ENCODE results near the gene CNN3. TPM values are rescaled to one million over a fixed set of nuclear protein-coding genes. Genes with fewer than 3 reads are reported as not detected.
A peak's percentile ranks its signal among the peaks of the same experiment; 100 is the strongest.

The CNN3 gene
- polyA plus RNA-seq, 2 of the 4 experiments (the other 2 are of a cell fraction): 61.6 to 83.4 TPM

DNA sequence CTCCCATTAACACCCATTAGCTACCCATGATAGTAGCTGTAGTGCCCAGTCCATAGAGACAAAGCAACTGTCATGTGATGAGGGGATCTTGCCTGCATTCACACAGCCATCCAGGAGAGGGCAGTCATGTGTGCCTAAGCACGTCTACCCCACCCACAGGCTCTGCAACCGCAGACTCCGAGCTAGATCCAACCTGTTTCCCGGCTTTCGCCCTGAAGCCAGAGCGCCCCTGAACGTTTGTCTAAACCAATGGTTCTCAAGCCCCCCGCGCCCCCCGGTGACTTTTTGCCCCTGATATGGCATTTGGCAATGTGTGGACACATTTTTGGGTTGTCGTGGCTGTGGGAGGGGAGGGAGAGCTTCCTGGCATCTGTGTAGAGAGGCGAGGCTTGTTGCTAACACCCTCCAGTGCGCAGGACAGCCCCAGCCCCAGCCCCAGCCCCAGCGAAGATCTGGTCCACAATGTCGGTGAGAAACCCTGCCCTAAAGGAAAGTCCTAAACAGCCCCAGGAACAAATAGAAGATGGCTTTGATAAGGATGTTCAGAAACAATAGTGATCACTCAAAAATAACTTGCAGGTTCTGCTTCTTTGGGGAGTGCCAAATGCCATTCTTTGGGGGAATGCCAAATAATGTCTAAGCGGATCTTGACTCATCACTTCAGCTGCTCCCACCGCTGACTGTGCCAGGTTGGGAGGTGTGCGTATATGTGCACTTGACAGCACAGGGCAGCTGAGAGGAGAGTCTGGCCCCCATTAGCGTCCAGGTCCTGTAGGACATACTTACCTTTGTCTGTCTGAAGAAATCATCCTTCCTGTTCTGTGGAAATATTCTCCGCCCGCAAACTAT is 72.2 kb downstream of the CNN3 start:
- POLR2A ChIA-PET: interaction anchor here (0.9 to 2.2 kb wide), 6 partner anchors 10 to 379 kb away, joined by 3 to 18 read pairs (median 4); partner anchors contain the start of genes CNN3 and RWDD3
- TF ChIP-seq, protein P1, sequence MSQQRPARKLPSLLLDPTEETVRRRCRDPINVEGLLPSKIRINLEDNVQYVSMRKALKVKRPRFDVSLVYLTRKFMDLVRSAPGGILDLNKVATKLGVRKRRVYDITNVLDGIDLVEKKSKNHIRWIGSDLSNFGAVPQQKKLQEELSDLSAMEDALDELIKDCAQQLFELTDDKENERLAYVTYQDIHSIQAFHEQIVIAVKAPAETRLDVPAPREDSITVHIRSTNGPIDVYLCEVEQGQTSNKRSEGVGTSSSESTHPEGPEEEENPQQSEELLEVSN (IDR thresholded peaks at IDR 0.05; ENCODE audit: borderline replicate concordance, low read depth): no peak
- TF ChIP-seq, protein P2, sequence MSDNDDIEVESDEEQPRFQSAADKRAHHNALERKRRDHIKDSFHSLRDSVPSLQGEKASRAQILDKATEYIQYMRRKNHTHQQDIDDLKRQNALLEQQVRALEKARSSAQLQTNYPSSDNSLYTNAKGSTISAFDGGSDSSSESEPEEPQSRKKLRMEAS (IDR thresholded peaks at IDR 0.05): peak; percentile 36; the same call in 1 of the 2 replicates
- TF ChIP-seq FOSL2 (IDR thresholded peaks at IDR 0.05) (0 out of 2 replicates have a peak, but pooled peaks have one; percentile 20), FOSL2 (CRISPR knock-in tag; IDR thresholded peaks at IDR 0.05) (peak; percentile 50), GATA3 (IDR thresholded peaks at IDR 0.05; ENCODE audit: borderline replicate concordance) (0 out of 2 replicates have a peak, but pooled peaks have one; percentile 20), SMC3 (IDR thresholded peaks at IDR 0.05) (peak; percentile 92), POLR2AphosphoS2 (conservative IDR thresholded peaks at IDR 0.05; ENCODE audit: low read length) (no peak), RAD21 (conservative IDR thresholded peaks at IDR 0.05 in 1 of 2, IDR thresholded peaks at IDR 0.05 in 1 of 2) (peak; percentile 89 to 91), POLR2A (IDR thresholded peaks at IDR 0.05; ENCODE audit: low read length) (no peak), MAFK (IDR thresholded peaks at IDR 0.05; ENCODE audit: partially characterized antibody) (peak; percentile 5)
- TF ChIP-seq, protein P3, sequence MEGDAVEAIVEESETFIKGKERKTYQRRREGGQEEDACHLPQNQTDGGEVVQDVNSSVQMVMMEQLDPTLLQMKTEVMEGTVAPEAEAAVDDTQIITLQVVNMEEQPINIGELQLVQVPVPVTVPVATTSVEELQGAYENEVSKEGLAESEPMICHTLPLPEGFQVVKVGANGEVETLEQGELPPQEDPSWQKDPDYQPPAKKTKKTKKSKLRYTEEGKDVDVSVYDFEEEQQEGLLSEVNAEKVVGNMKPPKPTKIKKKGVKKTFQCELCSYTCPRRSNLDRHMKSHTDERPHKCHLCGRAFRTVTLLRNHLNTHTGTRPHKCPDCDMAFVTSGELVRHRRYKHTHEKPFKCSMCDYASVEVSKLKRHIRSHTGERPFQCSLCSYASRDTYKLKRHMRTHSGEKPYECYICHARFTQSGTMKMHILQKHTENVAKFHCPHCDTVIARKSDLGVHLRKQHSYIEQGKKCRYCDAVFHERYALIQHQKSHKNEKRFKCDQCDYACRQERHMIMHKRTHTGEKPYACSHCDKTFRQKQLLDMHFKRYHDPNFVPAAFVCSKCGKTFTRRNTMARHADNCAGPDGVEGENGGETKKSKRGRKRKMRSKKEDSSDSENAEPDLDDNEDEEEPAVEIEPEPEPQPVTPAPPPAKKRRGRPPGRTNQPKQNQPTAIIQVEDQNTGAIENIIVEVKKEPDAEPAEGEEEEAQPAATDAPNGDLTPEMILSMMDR (IDR thresholded peaks at IDR 0.05): peak; percentile 72
- TF ChIP-seq, protein P4, sequence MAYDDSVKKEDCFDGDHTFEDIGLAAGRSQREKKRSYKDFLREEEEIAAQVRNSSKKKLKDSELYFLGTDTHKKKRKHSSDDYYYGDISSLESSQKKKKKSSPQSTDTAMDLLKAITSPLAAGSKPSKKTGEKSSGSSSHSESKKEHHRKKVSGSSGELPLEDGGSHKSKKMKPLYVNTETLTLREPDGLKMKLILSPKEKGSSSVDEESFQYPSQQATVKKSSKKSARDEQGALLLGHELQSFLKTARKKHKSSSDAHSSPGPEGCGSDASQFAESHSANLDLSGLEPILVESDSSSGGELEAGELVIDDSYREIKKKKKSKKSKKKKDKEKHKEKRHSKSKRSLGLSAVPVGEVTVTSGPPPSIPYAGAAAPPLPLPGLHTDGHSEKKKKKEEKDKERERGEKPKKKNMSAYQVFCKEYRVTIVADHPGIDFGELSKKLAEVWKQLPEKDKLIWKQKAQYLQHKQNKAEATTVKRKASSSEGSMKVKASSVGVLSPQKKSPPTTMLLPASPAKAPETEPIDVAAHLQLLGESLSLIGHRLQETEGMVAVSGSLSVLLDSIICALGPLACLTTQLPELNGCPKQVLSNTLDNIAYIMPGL (CRISPR knock-in tag; IDR thresholded peaks at IDR 0.05; ENCODE audit: borderline replicate concordance): no peak
- TF ChIP-seq, protein P5, sequence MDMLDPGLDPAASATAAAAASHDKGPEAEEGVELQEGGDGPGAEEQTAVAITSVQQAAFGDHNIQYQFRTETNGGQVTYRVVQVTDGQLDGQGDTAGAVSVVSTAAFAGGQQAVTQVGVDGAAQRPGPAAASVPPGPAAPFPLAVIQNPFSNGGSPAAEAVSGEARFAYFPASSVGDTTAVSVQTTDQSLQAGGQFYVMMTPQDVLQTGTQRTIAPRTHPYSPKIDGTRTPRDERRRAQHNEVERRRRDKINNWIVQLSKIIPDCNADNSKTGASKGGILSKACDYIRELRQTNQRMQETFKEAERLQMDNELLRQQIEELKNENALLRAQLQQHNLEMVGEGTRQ (IDR thresholded peaks at IDR 0.05): peak; percentile 74
- Histone ChIP-seq H3K9me3 (no peaks in the 10 kb centered on the region), H3K4me2 (peak overlapping the region; percentile 86), H3K4me1 (peaks cover 17% of the 10 kb centered on the region), H3K4me3 (peak overlapping the region; percentile 50), H3K27ac (peak overlapping the region; percentile 80 to 89)
- WGBS (ENCODE audit: missing lambda C conversion rate): 26% methylated on average over 8 of the region's 21 CpGs
- peak; percentile 18 for FAIRE-seq
- CTCF ChIA-PET: interaction anchor here (0.6 to 9.6 kb wide), 58 partner anchors 9 to 891 kb away, joined by 3 to 149 read pairs (median 5); partner anchors contain the start of genes CNN3, RWDD3 and TLCD4
- ATAC-seq: peak; percentile 96 to 97
- DNase-seq (ENCODE audit: low read depth in 1 of 2, low spot score in 1 of 2): peak; percentile 83

DNA sequence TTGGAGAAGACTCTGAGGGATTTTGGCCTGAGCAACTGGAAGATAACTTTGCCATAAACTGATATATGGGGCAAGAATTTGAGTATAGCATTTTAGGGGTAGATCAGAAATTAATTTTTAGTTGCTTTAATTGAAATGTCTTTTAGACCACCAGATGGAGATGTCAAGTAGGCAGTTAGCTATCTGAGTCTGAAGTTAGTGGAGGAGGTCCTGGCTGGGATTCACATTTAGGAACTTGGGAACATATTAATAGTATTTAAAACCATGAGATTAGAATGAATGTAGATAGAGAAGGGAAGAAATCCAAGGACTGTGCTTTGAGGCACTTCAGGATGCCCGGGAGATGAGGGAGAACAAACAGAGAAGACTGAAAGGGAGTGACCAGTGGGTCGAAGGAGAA is 74.1 kb downstream of the CNN3 start:
- Histone ChIP-seq H3K4me2 (no peak overlapping the region), H3K9me3 (no peaks in the 10 kb centered on the region), H3K27ac (no peak overlapping the region), H3K4me1 (peaks cover 12% of the 10 kb centered on the region), H3K4me3 (no peak overlapping the region)
- FAIRE-seq (no peak), DNase-seq (ENCODE audit: low read depth in 1 of 2, low spot score in 1 of 2) (no peak), ATAC-seq (no peak)
- ChIA-PET POLR2A (no interaction called here), CTCF (interaction anchor here (2.3 to 9.6 kb wide), 5 partner anchors 9 to 194 kb away, joined by 9 to 149 read pairs (median 51); no protein-coding TSS in a partner anchor)
- 21% methylated on average over 2 of the region's 2 CpGs for WGBS (ENCODE audit: missing lambda C conversion rate)
- TF ChIP-seq MAZ (IDR thresholded peaks at IDR 0.05; ENCODE audit: borderline replicate concordance, low read depth, low read length): no peak
- no peak for TF ChIP-seq CHD2 (IDR thresholded peaks at IDR 0.05; ENCODE audit: low read length, partially characterized antibody)
- no peak for TF ChIP-seq FOSB (CRISPR knock-in tag; IDR thresholded peaks at IDR 0.05)
- no peak for TF ChIP-seq KDM1A (IDR thresholded peaks at IDR 0.05; ENCODE audit: low read depth)
- no peak for TF ChIP-seq FOXS1 (CRISPR knock-in tag; IDR thresholded peaks at IDR 0.05)
- TF ChIP-seq RAD21 (conservative IDR thresholded peaks at IDR 0.05 in 1 of 2, IDR thresholded peaks at IDR 0.05 in 1 of 2): peak in 1 of 2 experiments; percentile 33; a peak in 3 of 5 replicates
- TF ChIP-seq MYC (IDR thresholded peaks at IDR 0.05; ENCODE audit: borderline replicate concordance, low read length): no peak

Measured in A549 (cell line).